Hepatocyte (in vitro differentiated cells): ENCODE data around the gene ELF5.

ENCODE experiments used
- EZH2phosphoT487 ChIP-seq: fragments of 200-600 bp; sonication (generic); IDR thresholded peaks from one replicate; pipeline ENCODE4 v1.6.1; 2018; ENCODE audit warnings: antibody characterized with exemption, mild to moderate bottlenecking, low read depth, moderate library complexity; ENCODE audit not compliant: unreplicated experiment, severe bottlenecking
- TF ChIP-seq, protein P1 (sequence below): fragments of 200-600 bp; sonication (generic); IDR thresholded peaks from 2 replicates; pipeline ENCODE4 v1.5.1; 2016; ENCODE audit warnings: antibody characterized with exemption, mild to moderate bottlenecking; ENCODE audit not compliant: poor library complexity

DNA sequence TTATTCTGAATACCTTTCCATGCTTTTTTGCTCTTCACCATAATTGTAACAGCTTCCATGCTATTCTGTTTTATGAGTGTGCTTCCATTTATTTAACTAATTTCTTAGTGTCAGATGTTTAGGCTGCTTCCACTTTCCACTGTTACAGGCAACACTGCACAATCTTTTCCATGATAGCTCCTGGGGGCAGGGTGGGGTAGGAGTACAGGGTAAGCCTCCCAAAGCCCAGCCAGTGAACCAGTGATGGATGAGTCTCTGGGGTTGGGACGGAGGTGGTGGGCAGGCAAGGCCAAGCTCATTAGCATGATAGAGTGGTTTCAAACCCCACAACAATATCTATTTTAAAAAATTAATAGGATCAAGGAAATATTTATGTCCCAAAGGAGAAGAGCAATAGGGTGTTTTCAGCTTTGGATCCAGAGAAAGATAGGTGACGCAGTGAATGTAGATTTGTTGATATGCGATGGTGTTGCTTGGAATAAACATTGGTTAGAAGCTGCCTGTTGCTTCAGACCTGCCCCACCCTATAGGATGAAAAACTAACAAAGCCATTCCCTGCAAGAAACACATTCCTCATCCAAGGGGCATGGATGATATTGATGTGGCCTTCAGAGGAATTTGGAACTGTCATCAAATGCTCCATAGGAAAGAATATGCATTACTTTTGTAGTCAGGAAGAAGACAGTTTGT is 17.1 kb upstream of the ELF5 start:
- TF ChIP-seq, protein P1, sequence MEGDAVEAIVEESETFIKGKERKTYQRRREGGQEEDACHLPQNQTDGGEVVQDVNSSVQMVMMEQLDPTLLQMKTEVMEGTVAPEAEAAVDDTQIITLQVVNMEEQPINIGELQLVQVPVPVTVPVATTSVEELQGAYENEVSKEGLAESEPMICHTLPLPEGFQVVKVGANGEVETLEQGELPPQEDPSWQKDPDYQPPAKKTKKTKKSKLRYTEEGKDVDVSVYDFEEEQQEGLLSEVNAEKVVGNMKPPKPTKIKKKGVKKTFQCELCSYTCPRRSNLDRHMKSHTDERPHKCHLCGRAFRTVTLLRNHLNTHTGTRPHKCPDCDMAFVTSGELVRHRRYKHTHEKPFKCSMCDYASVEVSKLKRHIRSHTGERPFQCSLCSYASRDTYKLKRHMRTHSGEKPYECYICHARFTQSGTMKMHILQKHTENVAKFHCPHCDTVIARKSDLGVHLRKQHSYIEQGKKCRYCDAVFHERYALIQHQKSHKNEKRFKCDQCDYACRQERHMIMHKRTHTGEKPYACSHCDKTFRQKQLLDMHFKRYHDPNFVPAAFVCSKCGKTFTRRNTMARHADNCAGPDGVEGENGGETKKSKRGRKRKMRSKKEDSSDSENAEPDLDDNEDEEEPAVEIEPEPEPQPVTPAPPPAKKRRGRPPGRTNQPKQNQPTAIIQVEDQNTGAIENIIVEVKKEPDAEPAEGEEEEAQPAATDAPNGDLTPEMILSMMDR, result no peak
- TF ChIP-seq EZH2phosphoT487, result no peak
